ENCODE data around the gene GLS. TPM values are rescaled to one million over a fixed set of nuclear protein-coding genes. Genes with fewer than 3 reads are reported as not detected.
A peak's percentile ranks its signal among the peaks of the same experiment; 100 is the strongest.

GLS gene
- polyA plus RNA-seq, 1 donor = 511 TPM

DNA sequence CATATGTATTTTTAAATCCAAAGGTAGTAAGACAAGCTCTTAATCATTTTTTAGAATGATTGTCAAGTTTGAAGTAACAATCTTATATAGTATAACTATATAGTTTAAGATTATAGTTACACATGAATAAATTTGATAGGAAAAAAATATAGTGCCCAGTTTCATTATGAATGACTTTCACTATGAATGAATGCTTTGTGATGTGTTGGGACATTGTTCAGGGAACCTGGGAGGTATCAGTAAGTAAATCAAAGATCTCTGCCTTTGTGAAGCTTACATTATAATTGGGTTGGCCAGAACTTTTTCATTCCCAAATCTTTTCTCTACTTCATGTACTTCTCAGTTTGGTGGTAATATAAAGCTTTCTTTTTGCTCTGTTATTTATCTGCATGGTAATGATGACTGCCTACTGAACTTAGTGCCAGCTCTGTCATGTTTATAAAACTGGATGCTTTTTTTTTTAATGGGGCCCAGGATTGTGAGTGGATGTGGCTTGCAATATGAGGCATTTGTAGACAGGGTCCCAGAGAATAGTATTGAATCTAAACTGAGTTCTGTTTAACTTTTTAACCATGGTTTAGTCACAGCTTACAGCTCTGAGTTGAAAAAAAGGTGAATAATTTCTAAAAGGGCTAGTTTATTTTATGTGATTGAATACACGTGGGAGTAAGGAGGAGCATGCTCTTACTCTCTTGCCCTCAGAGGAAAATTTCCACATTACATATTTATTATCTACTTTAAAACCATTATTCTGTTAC is 23.3 kb downstream of the GLS start:
- no peak for DNase-seq
- Histone ChIP-seq H3K36me3 (ENCODE audit: control insufficient read depth, insufficient read depth, low read length) (peaks cover 42% of the 10 kb centered on the region), H3K27ac (ENCODE audit: low read length) (no peak overlapping the region), H3K4me1 (ENCODE audit: control insufficient read depth, insufficient read depth, low read length) (no peaks in the 10 kb centered on the region), H3K9me3 (ENCODE audit: control insufficient read depth, low read depth, low read length) (no peaks in the 10 kb centered on the region), H3K4me3 (ENCODE audit: low read length) (no peak overlapping the region), H3K27me3 (ENCODE audit: control insufficient read depth, insufficient read depth, low read length) (no peaks in the 10 kb centered on the region)
- WGBS (ENCODE audit: insufficient coverage, low lambda C conversion rate) = 75% methylated on average over 1 of the region's 1 CpG

DNA sequence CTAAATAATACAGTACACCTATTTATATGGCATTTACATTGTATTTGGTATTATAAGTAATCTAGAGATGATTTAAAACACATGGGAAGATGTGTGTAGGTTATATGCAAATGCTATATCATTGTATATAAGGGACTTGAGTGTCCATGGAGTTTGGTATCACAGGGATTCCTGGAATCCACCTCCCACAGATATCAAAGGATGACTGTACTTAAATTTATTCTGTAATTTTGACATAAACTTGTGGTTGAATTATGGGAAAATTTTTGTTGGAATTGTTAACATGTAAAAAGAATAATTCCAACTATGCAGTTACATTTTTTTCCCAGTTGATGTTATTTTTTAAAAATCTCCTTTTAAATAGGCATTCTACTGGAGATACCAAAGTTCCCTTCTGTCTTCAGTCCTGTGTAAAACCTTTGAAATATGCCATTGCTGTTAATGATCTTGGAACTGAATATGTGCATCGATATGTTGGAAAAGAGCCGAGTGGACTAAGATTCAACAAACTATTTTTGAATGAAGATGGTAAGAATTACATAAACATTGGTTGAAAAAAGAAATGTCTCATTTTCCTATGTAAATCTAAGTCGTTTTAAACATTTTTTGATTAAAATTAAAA is 24.1 kb downstream of the GLS start:
- peaks cover 44% of the 10 kb centered on the region for H3K36me3 ChIP-seq (ENCODE audit: control insufficient read depth, insufficient read depth, low read length)
- no peaks in the 10 kb centered on the region for H3K4me1 ChIP-seq (ENCODE audit: control insufficient read depth, insufficient read depth, low read length)
- H3K27ac ChIP-seq (ENCODE audit: low read length) = no peak overlapping the region
- H3K27me3 ChIP-seq (ENCODE audit: control insufficient read depth, insufficient read depth, low read length) = no peaks in the 10 kb centered on the region
- no peak overlapping the region for H3K4me3 ChIP-seq (ENCODE audit: low read length)
- DNase-seq = no peak
- no peaks in the 10 kb centered on the region for H3K9me3 ChIP-seq (ENCODE audit: control insufficient read depth, low read depth, low read length)
- WGBS (ENCODE audit: insufficient coverage, low lambda C conversion rate) = 90% methylated on average over 3 of the region's 3 CpGs

- WGBS (ENCODE audit: insufficient coverage, low lambda C conversion rate) = 100% methylated on average over 1 of the region's 5 CpGs
- H3K9me3 ChIP-seq (ENCODE audit: control insufficient read depth, low read depth, low read length) = no peaks in the 10 kb centered on the region
- peaks cover 10% of the 10 kb centered on the region for H3K4me1 ChIP-seq (ENCODE audit: control insufficient read depth, insufficient read depth, low read length)
- H3K27me3 ChIP-seq (ENCODE audit: control insufficient read depth, insufficient read depth, low read length) = no peaks in the 10 kb centered on the region
- no peak overlapping the region for H3K4me3 ChIP-seq (ENCODE audit: low read length)
- DNase-seq = no peak
- peaks cover 34% of the 10 kb centered on the region for H3K36me3 ChIP-seq (ENCODE audit: control insufficient read depth, insufficient read depth, low read length)
- no peak overlapping the region for H3K27ac ChIP-seq (ENCODE audit: low read length)
These were observed 27.9 kb downstream of the GLS start for GRCh38 chr2:190908532-190908931.

GRCh38 chr2:190909680-190910079 is 29.1 kb downstream of the GLS start:
- Histone ChIP-seq H3K27me3 (ENCODE audit: control insufficient read depth, insufficient read depth, low read length) (no peaks in the 10 kb centered on the region), H3K27ac (ENCODE audit: low read length) (no peak overlapping the region), H3K36me3 (ENCODE audit: control insufficient read depth, insufficient read depth, low read length) (peaks cover 30% of the 10 kb centered on the region), H3K4me3 (ENCODE audit: low read length) (no peak overlapping the region), H3K4me1 (ENCODE audit: control insufficient read depth, insufficient read depth, low read length) (peaks cover 10% of the 10 kb centered on the region), H3K9me3 (ENCODE audit: control insufficient read depth, low read depth, low read length) (no peaks in the 10 kb centered on the region)
- WGBS (ENCODE audit: insufficient coverage, low lambda C conversion rate) = no CpG with 5 or more reads among the region's 2 CpGs
- DNase-seq = no peak

- Histone ChIP-seq H3K4me1 (ENCODE audit: control insufficient read depth, insufficient read depth, low read length) (peaks cover 10% of the 10 kb centered on the region), H3K27me3 (ENCODE audit: control insufficient read depth, insufficient read depth, low read length) (no peaks in the 10 kb centered on the region), H3K27ac (ENCODE audit: low read length) (peak overlapping the region; percentile 59), H3K36me3 (ENCODE audit: control insufficient read depth, insufficient read depth, low read length) (peaks cover 27% of the 10 kb centered on the region), H3K9me3 (ENCODE audit: control insufficient read depth, low read depth, low read length) (no peaks in the 10 kb centered on the region), H3K4me3 (ENCODE audit: low read length) (no peak overlapping the region)
- WGBS (ENCODE audit: insufficient coverage, low lambda C conversion rate) = 92% methylated on average over 2 of the region's 3 CpGs
- DNase-seq = no peak
These were observed 29.9 kb downstream of the GLS start for GRCh38 chr2:190910341-190911136.

DNA sequence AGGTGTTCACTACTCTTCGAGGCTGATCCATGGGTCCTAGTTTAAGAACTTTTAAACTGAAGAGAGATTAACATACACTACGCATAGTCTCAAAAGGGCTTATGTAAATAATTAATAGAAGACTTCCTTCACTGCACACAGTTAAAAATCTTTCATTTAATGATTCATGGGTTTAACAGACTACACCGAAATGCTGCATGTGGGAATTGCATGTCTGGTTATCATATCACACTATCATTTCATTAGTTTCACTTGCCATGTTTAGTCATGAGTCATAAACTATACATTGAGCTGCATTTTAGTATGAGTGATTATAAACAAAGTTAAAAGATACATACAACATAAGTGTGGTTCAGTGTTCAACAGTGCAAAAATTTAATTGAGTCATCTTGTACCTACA is 31.2 kb downstream of the GLS start:
- Histone ChIP-seq H3K4me1 (ENCODE audit: control insufficient read depth, insufficient read depth, low read length) (peaks cover 10% of the 10 kb centered on the region), H3K9me3 (ENCODE audit: control insufficient read depth, low read depth, low read length) (no peaks in the 10 kb centered on the region), H3K27me3 (ENCODE audit: control insufficient read depth, insufficient read depth, low read length) (no peaks in the 10 kb centered on the region), H3K4me3 (ENCODE audit: low read length) (no peak overlapping the region), H3K36me3 (ENCODE audit: control insufficient read depth, insufficient read depth, low read length) (peaks cover 28% of the 10 kb centered on the region), H3K27ac (ENCODE audit: low read length) (peak overlapping the region; percentile 59)
- 14% methylated on average over 3 of the region's 3 CpGs for WGBS (ENCODE audit: insufficient coverage, low lambda C conversion rate)
- peak; percentile 31 to 58 for DNase-seq

GRCh38 chr2:190912726-190913125 is 32.1 kb downstream of the GLS start:
- Histone ChIP-seq H3K4me1 (ENCODE audit: control insufficient read depth, insufficient read depth, low read length) (peaks cover 10% of the 10 kb centered on the region), H3K27ac (ENCODE audit: low read length) (peak overlapping the region; percentile 59), H3K36me3 (ENCODE audit: control insufficient read depth, insufficient read depth, low read length) (peaks cover 32% of the 10 kb centered on the region), H3K4me3 (ENCODE audit: low read length) (no peak overlapping the region), H3K27me3 (ENCODE audit: control insufficient read depth, insufficient read depth, low read length) (no peaks in the 10 kb centered on the region), H3K9me3 (ENCODE audit: control insufficient read depth, low read depth, low read length) (no peaks in the 10 kb centered on the region)
- DNase-seq = no peak
- WGBS (ENCODE audit: insufficient coverage, low lambda C conversion rate) = no CpG with 5 or more reads among the region's 5 CpGs

- Histone ChIP-seq H3K4me3 (ENCODE audit: low read length) (no peak overlapping the region), H3K27me3 (ENCODE audit: control insufficient read depth, insufficient read depth, low read length) (no peaks in the 10 kb centered on the region), H3K9me3 (ENCODE audit: control insufficient read depth, low read depth, low read length) (no peaks in the 10 kb centered on the region), H3K27ac (ENCODE audit: low read length) (no peak overlapping the region), H3K4me1 (ENCODE audit: control insufficient read depth, insufficient read depth, low read length) (peaks cover 10% of the 10 kb centered on the region), H3K36me3 (ENCODE audit: control insufficient read depth, insufficient read depth, low read length) (peaks cover 37% of the 10 kb centered on the region)
- no peak for DNase-seq
These were observed 33.1 kb downstream of the GLS start for GRCh38 chr2:190913725-190914124.

DNA sequence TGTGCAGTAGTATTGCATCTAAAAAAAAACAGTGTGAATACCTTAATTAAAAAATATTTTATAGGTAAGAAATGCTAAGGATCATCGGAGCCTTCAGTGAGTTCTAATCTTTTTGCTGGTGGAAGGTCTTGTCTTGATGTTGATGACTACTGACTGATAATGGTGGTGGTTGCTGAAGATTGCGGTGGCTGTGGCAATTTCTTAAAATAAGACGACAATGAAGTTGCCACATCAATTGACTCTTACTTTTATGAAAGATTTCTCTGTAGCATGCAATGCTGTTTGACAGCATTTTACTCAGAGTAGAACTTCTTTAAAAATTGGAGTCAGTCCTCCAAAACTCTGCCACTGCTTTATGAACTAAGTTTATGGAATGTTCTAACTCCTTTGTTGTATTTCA is 36.2 kb downstream of the GLS start:
- DNase-seq = no peak
- Histone ChIP-seq H3K27me3 (ENCODE audit: control insufficient read depth, insufficient read depth, low read length) (no peaks in the 10 kb centered on the region), H3K4me1 (ENCODE audit: control insufficient read depth, insufficient read depth, low read length) (peaks cover under 1% of the 10 kb centered on the region), H3K36me3 (ENCODE audit: control insufficient read depth, insufficient read depth, low read length) (peaks cover 36% of the 10 kb centered on the region), H3K9me3 (ENCODE audit: control insufficient read depth, low read depth, low read length) (no peaks in the 10 kb centered on the region), H3K4me3 (ENCODE audit: low read length) (no peak overlapping the region), H3K27ac (ENCODE audit: low read length) (no peak overlapping the region)
- 82% methylated on average over 1 of the region's 3 CpGs for WGBS (ENCODE audit: insufficient coverage, low lambda C conversion rate)

DNA sequence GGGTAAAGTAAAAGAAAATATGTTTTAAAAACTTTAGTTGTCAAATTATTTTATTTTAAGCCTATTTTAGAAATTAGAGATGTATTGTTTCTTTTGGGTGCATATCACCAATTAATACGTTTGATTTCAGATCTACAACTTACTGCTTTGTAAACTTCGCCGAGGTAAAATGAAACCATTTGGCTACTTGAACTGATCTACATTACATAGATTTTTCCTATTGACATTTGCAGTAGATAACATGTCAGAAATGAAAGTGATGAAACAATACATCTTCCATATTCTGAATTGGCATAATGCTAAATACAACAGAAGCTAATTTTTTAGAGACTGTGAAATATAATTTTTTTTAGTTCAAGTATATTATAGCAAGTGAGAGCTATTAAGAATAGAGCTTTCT is 39.5 kb downstream of the GLS start:
- H3K36me3 ChIP-seq (ENCODE audit: control insufficient read depth, insufficient read depth, low read length) = peaks cover 39% of the 10 kb centered on the region
- 20% methylated on average over 1 of the region's 3 CpGs for WGBS (ENCODE audit: insufficient coverage, low lambda C conversion rate)

More for the DNA sequence above, 39.5 kb downstream of the GLS start:
- no peak for DNase-seq
- Histone ChIP-seq H3K9me3 (ENCODE audit: control insufficient read depth, low read depth, low read length) (no peaks in the 10 kb centered on the region), H3K4me3 (ENCODE audit: low read length) (no peak overlapping the region), H3K4me1 (ENCODE audit: control insufficient read depth, insufficient read depth, low read length) (peaks cover 5% of the 10 kb centered on the region), H3K27ac (ENCODE audit: low read length) (no peak overlapping the region), H3K27me3 (ENCODE audit: control insufficient read depth, insufficient read depth, low read length) (no peaks in the 10 kb centered on the region)
